ENCODE data around the gene FXYD7. TPM values are rescaled to one million over a fixed set of nuclear protein-coding genes. Genes with fewer than 3 reads are reported as not detected.

The FXYD7 gene
- total and polyA plus RNA-seq, 2 of the 4 experiments (the other 2 are of a cell fraction), result 0.31 TPM; not detected in 1

DNA sequence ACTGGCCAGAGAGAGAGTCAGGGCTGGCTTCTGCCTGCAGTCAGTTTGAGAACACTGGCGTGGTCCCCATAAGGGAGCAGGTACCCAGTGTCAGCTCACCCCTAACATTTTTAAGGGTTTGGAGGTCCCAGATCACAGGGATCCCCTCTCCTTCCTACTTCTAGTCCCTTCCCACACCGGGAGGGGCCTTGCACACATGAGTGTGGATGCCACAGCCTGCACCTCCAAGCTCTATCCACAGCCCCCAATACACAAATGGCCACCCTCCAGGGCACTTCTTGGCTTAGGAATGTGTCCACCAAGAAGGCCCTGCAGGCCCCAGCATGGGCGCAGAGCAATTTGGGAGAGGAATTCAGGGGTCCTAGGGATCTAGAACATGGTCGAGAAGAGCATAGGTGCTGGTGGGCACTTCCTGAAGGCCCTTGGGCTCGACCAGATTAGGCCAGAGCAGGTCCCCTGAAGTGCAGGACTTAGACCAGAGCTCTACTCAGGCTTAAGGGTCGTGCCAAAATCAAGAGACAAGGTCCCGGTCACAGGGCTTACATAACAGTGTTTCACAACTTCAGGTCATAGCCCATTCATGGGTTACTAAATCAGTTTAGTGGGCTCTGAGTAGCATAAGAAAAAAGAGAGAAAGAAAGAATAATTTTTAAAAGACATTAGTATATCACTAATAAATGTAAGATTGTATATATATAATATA is 27.5 kb downstream of the FXYD7 start:
- H2AFZ ChIP-seq (replicated peaks; ENCODE audit: low read length, poor library complexity), result no peak overlapping the region
- H3K79me1 ChIP-seq (ENCODE audit: low read depth in 1 of 2, low read length in 2 of 2), result no peaks in the 10 kb centered on the region; a peak in 1 of 4 replicates
- DNase-seq (no peak), ATAC-seq (ENCODE audit: low read depth) (no peak)
- no peak overlapping the region for H3K27ac ChIP-seq (ENCODE audit: insufficient read depth, low read length)
- no peak overlapping the region for H3K56ac ChIP-seq (ENCODE audit: extremely low read depth, insufficient read depth, low read length)
- dilution Hi-C loops (cut with HindIII; ENCODE audit: low sequenced_read_pairs, unreplicated experiment), result no loop called here
- H2BK20ac ChIP-seq (ENCODE audit: low read depth, low read length), result no peak overlapping the region
- peaks cover 11% of the 10 kb centered on the region for H3K9me3 ChIP-seq (ENCODE audit: control insufficient read depth, insufficient read depth, low read length)
- H3K23ac ChIP-seq (ENCODE audit: low read depth, low read length), result no peak overlapping the region
- no peaks in the 10 kb centered on the region for H3K27me3 ChIP-seq (ENCODE audit: control insufficient read depth, insufficient read depth, low read length)
- intact Hi-C loops (cut with micrococcal nuclease), result no loop called here
- H2BK120ac ChIP-seq (ENCODE audit: low read depth, low read length), result no peak overlapping the region
- CTCF ChIA-PET, result no interaction called here
- peaks cover 23% of the 10 kb centered on the region for H3K36me3 ChIP-seq (ENCODE audit: control insufficient read depth, insufficient read depth, low read length)
- H4K5ac ChIP-seq (ENCODE audit: low read depth, low read length), result no peak overlapping the region
- H3K4me3 ChIP-seq (ENCODE audit: insufficient read depth, low read depth, low read length), result no peak overlapping the region
- BruUV-seq (replicated peaks), result no TSS peak
- H3K4me2 ChIP-seq (ENCODE audit: low read depth, low read length), result no peak overlapping the region
- whole genome bisulfite sequencing, 2 experiments (ENCODE audit: extremely low coverage in 2 of 2, insufficient read length in 1 of 2), result no CpG with 5 or more reads among the region's 7 CpGs
- H2AK5ac ChIP-seq (ENCODE audit: low read depth, low read length), result no peak overlapping the region
- no peaks in the 10 kb centered on the region for H3K4me1 ChIP-seq (ENCODE audit: control insufficient read depth, insufficient read depth, low read length)
- H4K20me1 ChIP-seq (ENCODE audit: insufficient read depth, low read length), result no peaks in the 10 kb centered on the region
- no peak overlapping the region for H3K4ac ChIP-seq (ENCODE audit: low read depth, low read length)
- H2AK9ac ChIP-seq (replicated peaks; ENCODE audit: low read depth, low read length, poor library complexity), result no peak overlapping the region
- H3K14ac ChIP-seq (replicated peaks; ENCODE audit: low read depth, low read length), result no peak overlapping the region
- no peak overlapping the region for H4K8ac ChIP-seq (ENCODE audit: low read depth in 2 of 2, low read length in 2 of 2)
- H2BK15ac ChIP-seq (ENCODE audit: low read depth, low read length), result no peak overlapping the region
- H3K18ac ChIP-seq (ENCODE audit: low read depth, low read length), result no peak overlapping the region
- in situ Hi-C loops (cut with MboI; ENCODE audit: low sequenced_read_pairs), result no loop called here
- TF ChIP-seq NFE2L2 (IDR thresholded peaks at IDR 0.05; ENCODE audit: low read depth, low read length) (no peak), CEBPB (IDR thresholded peaks at IDR 0.05; ENCODE audit: low read depth, low read length) (no peak)
- no peak overlapping the region for H3K9ac ChIP-seq (ENCODE audit: low read depth, low read length)
- no peaks in the 10 kb centered on the region for H3K9me1 ChIP-seq (ENCODE audit: insufficient read depth, low read length)
- POLR2A ChIA-PET (ENCODE audit: unreplicated experiment), result no interaction called here
- no peak overlapping the region for H2BK5ac ChIP-seq (ENCODE audit: low read depth, low read length, poor library complexity, severe bottlenecking)
- no peak overlapping the region for H4K91ac ChIP-seq (ENCODE audit: insufficient read depth, low read depth, low read length)
